Caco-2 (cell line): ENCODE results near the gene MEF2B. TPM values are rescaled to one million over a fixed set of nuclear protein-coding genes. Genes with fewer than 3 reads are reported as not detected.
A peak's percentile ranks its signal among the peaks of the same experiment; 100 is the strongest.

Experiments used
- BruUV-seq: library from RNA; stranded (reverse); fragments of 400-500 nt; replicated peaks from 2 replicates; lab custom pipeline; 2021; lab: Mats Ljungman, UMichigan
- CTCF ChIA-PET: fragments of 300-600 bp; sonication (Branson Sonifier 250); formaldehyde crosslinking; loops from one replicate; lab custom pipeline; 2022; ENCODE audit warnings: antibody characterized with exemption; lab: Charles Lee
- POLR2A ChIA-PET: fragments of 300-600 bp; sonication (Branson Sonifier 250); formaldehyde crosslinking; loops from one replicate; lab custom pipeline; 2022; ENCODE audit warnings: antibody characterized with exemption; lab: Charles Lee
- DNase-seq, 2 experiments: peaks; one replicate each; pipeline versions ENCODE4 v3.0.0 to v3.0.0-alpha.2; 2020 to 2022
- H3K27me3 ChIP-seq: replicated peaks from 2 replicates; pipeline ENCODE4 v1.6.0; 2011; ENCODE audit warnings: low read length; ENCODE audit not compliant: control insufficient read depth, insufficient read depth
- H3K36me3 ChIP-seq: 2 replicates; pipeline ENCODE4 v1.5.1; 2011; ENCODE audit warnings: low read length; ENCODE audit not compliant: control insufficient read depth, insufficient read depth
- H3K4me1 ChIP-seq: fragments of 250-450 bp; sonication (Bioruptor Pico); 2 replicates; pipeline ENCODE4 v1.5.1; 2020; ENCODE audit warnings: mild to moderate bottlenecking
- H3K4me3 ChIP-seq: 2 replicates; pipeline ENCODE4 v1.5.1; 2011; ENCODE audit warnings: low read depth, mild to moderate bottlenecking, control low read depth, low read length
- H3K9me3 ChIP-seq: fragments of 250-450 bp; sonication (Bioruptor Pico); 2 replicates; pipeline ENCODE4 v1.5.1; 2020; ENCODE audit warnings: mild to moderate bottlenecking, moderate library complexity
- H3K27ac Mint-ChIP-seq: one replicate; pipeline ENCODE4 v1.8.0; 2022; ENCODE audit warnings: mixed read lengths; ENCODE audit not compliant: unreplicated experiment
- H3K27me3 Mint-ChIP-seq: one replicate; pipeline ENCODE4 v1.8.0; 2022; ENCODE audit warnings: mixed read lengths; ENCODE audit not compliant: insufficient read depth, unreplicated experiment
- H3K36me3 Mint-ChIP-seq: one replicate; pipeline ENCODE4 v1.8.0; 2022; ENCODE audit warnings: mild to moderate bottlenecking, mixed read lengths; ENCODE audit not compliant: insufficient read depth, unreplicated experiment
- H3K4me1 Mint-ChIP-seq: one replicate; pipeline ENCODE4 v1.8.0; 2022; ENCODE audit warnings: low read depth, mixed read lengths; ENCODE audit not compliant: unreplicated experiment
- H3K4me3 Mint-ChIP-seq: one replicate; pipeline ENCODE4 v1.8.0; 2022; ENCODE audit warnings: mild to moderate bottlenecking, moderate library complexity, mixed read lengths; ENCODE audit not compliant: unreplicated experiment
- H3K9me3 Mint-ChIP-seq: one replicate; pipeline ENCODE4 v1.8.0; 2022; ENCODE audit warnings: mixed read lengths; ENCODE audit not compliant: unreplicated experiment
- CTCF ChIP-seq, 2 experiments: fragments of 200-600 bp in 1 of 2; IDR thresholded peaks; 1 replicate in 1 of 2; 2 replicates in 1 of 2; pipeline versions ENCODE4 v1.5.1 to v1.8.0; 2011 to 2022; ENCODE audit warnings: antibody characterized with exemption in 1 of 2, control low read depth in 1 of 2, inconsistent platforms in 1 of 2, low read depth in 1 of 2, low read length in 1 of 2, mild to moderate bottlenecking in 1 of 2, moderate library complexity in 1 of 2; ENCODE audit not compliant: insufficient read depth in 1 of 2, severe bottlenecking in 1 of 2, unreplicated experiment in 1 of 2
- intact Hi-C: fragments of 100-400 bp; cut with micrococcal nuclease; formaldehyde crosslinking; loops from one replicate; pipeline ENCODE4 v1.10.0; 2022; ENCODE audit not compliant: unreplicated experiment
- total RNA-seq: library from RNA; stranded (reverse); gene quantifications from 2 replicates; pipeline ENCODE4 v1.2.3, GENCODE V29; 2022

MEF2B gene
- total RNA-seq, 1 experiment from 2014 or later = 0.82 TPM

DNA sequence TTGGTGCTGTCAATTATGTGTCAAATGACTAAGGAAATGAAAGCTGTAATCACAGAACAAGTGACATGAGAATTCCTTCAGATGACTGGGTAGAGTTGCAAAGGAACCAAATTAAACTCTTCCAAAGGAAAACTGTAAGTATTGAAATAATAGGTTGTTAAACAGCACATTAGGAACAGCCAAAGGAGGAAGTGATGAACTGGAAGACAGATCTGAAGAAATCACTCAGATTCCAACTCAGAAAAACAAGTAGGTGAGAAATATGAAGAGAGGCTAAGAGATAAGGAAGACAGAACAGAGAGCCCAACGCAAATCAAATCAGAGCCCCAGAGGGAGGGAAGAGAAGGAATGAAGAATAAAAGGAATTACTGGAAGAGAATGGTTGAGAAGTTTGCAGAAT, 47.2 kb downstream of the MEF2B start:
- Mint-ChIP-seq H3K36me3 (peaks cover 4% of the 10 kb centered on the region), H3K4me3 (no peak overlapping the region), H3K27me3 (no peaks in the 10 kb centered on the region), H3K27ac (no peak overlapping the region), H3K9me3 (peaks cover 13% of the 10 kb centered on the region), H3K4me1 (no peaks in the 10 kb centered on the region)
- Histone ChIP-seq H3K27me3 (no peaks in the 10 kb centered on the region), H3K4me3 (no peak overlapping the region), H3K9me3 (no peaks in the 10 kb centered on the region), H3K36me3 (no peaks in the 10 kb centered on the region), H3K4me1 (no peaks in the 10 kb centered on the region)
- ChIA-PET POLR2A (no interaction called here), CTCF (interaction anchor here (0.7 kb wide), 1 partner anchor 409 kb away, joined by 3 read pairs; no protein-coding TSS in a partner anchor)
- intact Hi-C loops = no loop called here
- no peak for DNase-seq
- no TSS peak for BruUV-seq
- TF ChIP-seq CTCF (IDR thresholded peaks at IDR 0.05; ENCODE audit: insufficient read depth in 1 of 2, low read depth in 1 of 2, low read length in 1 of 2, severe bottlenecking in 1 of 2, unreplicated experiment in 1 of 2) = no peak

DNA sequence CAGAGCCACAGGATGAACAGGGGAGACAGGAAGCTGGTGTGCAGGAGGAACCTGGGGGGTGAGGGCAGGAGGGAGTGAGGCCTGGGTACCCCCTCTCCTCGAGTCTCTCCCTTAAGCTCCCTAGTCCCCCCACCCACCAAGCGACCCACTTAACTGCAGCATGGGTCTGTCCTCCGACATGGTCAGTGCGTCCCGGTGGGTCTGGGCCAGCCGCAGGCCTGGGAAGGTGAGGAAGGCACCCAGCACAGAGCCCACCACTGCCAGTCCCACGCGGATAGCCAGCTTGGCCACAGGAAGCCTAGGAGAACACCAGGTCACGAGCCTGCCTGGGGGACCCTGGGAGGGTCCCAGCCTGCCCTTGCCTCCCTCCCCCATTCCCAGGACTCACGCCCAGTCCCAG, 48.7 kb downstream of the MEF2B start:
- no peak overlapping the region for H3K27ac Mint-ChIP-seq
- H3K9me3 ChIP-seq = no peaks in the 10 kb centered on the region
- H3K4me1 Mint-ChIP-seq = no peaks in the 10 kb centered on the region
- no peaks in the 10 kb centered on the region for H3K36me3 ChIP-seq
- CTCF ChIA-PET = no interaction called here
- no TSS peak for BruUV-seq
- H3K4me3 Mint-ChIP-seq = no peak overlapping the region
- no peak for TF ChIP-seq CTCF (IDR thresholded peaks at IDR 0.05; ENCODE audit: insufficient read depth in 1 of 2, low read depth in 1 of 2, low read length in 1 of 2, severe bottlenecking in 1 of 2, unreplicated experiment in 1 of 2)
- intact Hi-C loops = no loop called here
- no peaks in the 10 kb centered on the region for H3K27me3 Mint-ChIP-seq
- POLR2A ChIA-PET = no interaction called here
- no peak overlapping the region for H3K4me3 ChIP-seq
- DNase-seq = no peak
- no peaks in the 10 kb centered on the region for H3K36me3 Mint-ChIP-seq
- peaks cover 13% of the 10 kb centered on the region for H3K9me3 Mint-ChIP-seq
- no peaks in the 10 kb centered on the region for H3K4me1 ChIP-seq
- no peaks in the 10 kb centered on the region for H3K27me3 ChIP-seq

DNA sequence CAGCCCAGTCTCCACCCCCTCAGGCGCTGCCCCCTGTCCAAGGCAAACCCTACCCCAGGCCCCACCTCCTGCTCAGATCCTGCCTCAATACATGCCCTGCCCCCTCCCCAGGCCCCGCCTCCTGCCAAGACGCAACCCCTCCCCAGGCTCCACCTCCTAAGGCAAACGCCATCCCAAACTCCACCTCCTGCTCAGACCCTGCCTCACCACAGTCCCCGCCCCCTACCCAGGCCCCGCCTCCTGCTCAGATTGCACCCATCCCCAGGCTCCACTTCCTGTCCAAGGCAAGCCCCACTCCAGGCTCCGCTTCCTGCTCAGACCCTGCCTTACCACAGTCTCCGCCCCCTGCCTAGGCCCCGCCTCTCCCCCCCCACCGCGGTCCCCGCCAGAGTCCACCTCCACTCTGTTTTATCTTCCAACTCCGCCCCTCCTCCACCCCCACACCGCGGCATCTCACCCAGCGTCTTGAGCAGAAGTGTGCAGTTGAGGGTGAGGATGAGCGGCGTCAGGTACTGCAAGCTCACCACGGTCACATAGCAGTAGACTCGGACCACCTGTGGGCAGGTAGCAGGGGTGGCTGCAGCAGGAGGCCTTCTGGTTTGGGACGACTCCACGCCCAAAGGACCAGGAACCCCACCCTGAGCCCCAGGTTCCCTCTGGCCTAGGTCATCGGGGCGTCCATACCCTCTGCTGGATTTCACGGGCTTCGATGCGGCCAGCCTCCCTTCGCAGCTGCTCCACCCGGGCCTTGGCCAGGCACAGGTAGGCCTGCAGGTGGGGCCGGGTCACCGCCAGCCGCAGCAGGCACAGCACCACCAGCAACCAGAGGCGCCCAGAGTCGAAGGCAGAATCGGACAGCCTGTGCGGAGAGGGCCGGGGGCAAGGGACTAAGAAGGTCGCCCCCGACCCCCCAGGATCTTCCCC, 49.5 kb downstream of the MEF2B start:
- Mint-ChIP-seq H3K27ac (no peak overlapping the region), H3K36me3 (no peaks in the 10 kb centered on the region), H3K4me1 (no peaks in the 10 kb centered on the region), H3K27me3 (no peaks in the 10 kb centered on the region), H3K4me3 (no peak overlapping the region), H3K9me3 (peaks cover 13% of the 10 kb centered on the region)
- POLR2A ChIA-PET = no interaction called here
- Histone ChIP-seq H3K36me3 (no peaks in the 10 kb centered on the region), H3K4me3 (no peak overlapping the region), H3K27me3 (no peaks in the 10 kb centered on the region), H3K4me1 (no peaks in the 10 kb centered on the region), H3K9me3 (no peaks in the 10 kb centered on the region)
- TF ChIP-seq CTCF (IDR thresholded peaks at IDR 0.05; ENCODE audit: insufficient read depth in 1 of 2, low read depth in 1 of 2, low read length in 1 of 2, severe bottlenecking in 1 of 2, unreplicated experiment in 1 of 2) = no peak
- peak; percentile 42 to 70 for DNase-seq
- no TSS peak for BruUV-seq
- CTCF ChIA-PET = no interaction called here
- intact Hi-C loops = no loop called here
